WTC11 (cell line): ENCODE results near the gene UQCR11. TPM values are rescaled to one million over a fixed set of nuclear protein-coding genes. Genes with fewer than 3 reads are reported as not detected.

Experiments
- ATAC-seq: fragments of 200-7000 bp; cut with Tn5 transposase; 2 replicates; pipeline ENCODE4 v1.10.0; 2021; ENCODE audit warnings: mild to moderate bottlenecking, moderate library complexity
- CTCF ChIA-PET: fragments of 300-600 bp; sonication (Branson Sonifier 250); formaldehyde crosslinking; loops from one replicate; lab custom pipeline; 2021; ENCODE audit warnings: antibody characterized with exemption; lab: Charles Lee
- POLR2A ChIA-PET: fragments of 350-600 bp; sonication (Branson Sonifier 250); formaldehyde crosslinking; loops from one replicate; lab custom pipeline; 2021; ENCODE audit warnings: antibody characterized with exemption; lab: Charles Lee
- DNase-seq: peaks from one replicate; pipeline ENCODE4 v3.0.0; 2021; ENCODE audit warnings: low spot score
- H3K27ac Mint-ChIP-seq: 2 replicates; pipeline ENCODE4 v1.8.0; 2021; ENCODE audit warnings: mixed read lengths
- H3K27me3 Mint-ChIP-seq: 2 replicates; pipeline ENCODE4 v1.8.0; 2021; ENCODE audit warnings: low read depth, mild to moderate bottlenecking, moderate library complexity, mixed read lengths
- H3K36me3 Mint-ChIP-seq: 2 replicates; pipeline ENCODE4 v1.8.0; 2021; ENCODE audit warnings: mixed read lengths
- H3K4me1 Mint-ChIP-seq: 2 replicates; pipeline ENCODE4 v1.8.0; 2022; ENCODE audit warnings: mixed read lengths
- H3K4me3 Mint-ChIP-seq: 2 replicates; pipeline ENCODE4 v1.8.0; 2021; ENCODE audit warnings: mild to moderate bottlenecking, moderate library complexity, mixed read lengths
- H3K9me3 Mint-ChIP-seq: 2 replicates; pipeline ENCODE4 v1.8.0; 2021; ENCODE audit warnings: mixed read lengths
- AR ChIP-seq: fragments of 250-450 bp; sonication (Bioruptor Pico); IDR thresholded peaks from 2 replicates; pipeline ENCODE4 v1.9.0; 2021; ENCODE audit warnings: mild to moderate bottlenecking
- ARID4B ChIP-seq: sonication (generic); formaldehyde crosslinking; IDR thresholded peaks from 2 replicates; pipeline ENCODE4 v1.8.0; 2023; ENCODE audit warnings: missing genetic modification reagents, mild to moderate bottlenecking, borderline replicate concordance
- ATF1 ChIP-seq: sonication (generic); formaldehyde crosslinking; IDR thresholded peaks from 2 replicates; pipeline ENCODE4 v1.8.1; 2023; ENCODE audit warnings: mild to moderate bottlenecking, moderate library complexity, missing genetic modification reagents
- CBFB ChIP-seq: sonication (generic); formaldehyde crosslinking; IDR thresholded peaks from 2 replicates; pipeline ENCODE4 v1.8.1; 2022; ENCODE audit warnings: mild to moderate bottlenecking, low read depth, missing genetic modification reagents
- ESRRA ChIP-seq: sonication (generic); formaldehyde crosslinking; IDR thresholded peaks from 2 replicates; pipeline ENCODE4 v1.8.1; 2022; ENCODE audit warnings: mild to moderate bottlenecking, missing genetic modification reagents, borderline replicate concordance
- GABPB1 ChIP-seq: sonication (generic); formaldehyde crosslinking; IDR thresholded peaks from 2 replicates; pipeline ENCODE4 v1.8.1; 2023; ENCODE audit warnings: mild to moderate bottlenecking, missing genetic modification reagents
- JUN ChIP-seq: sonication (generic); formaldehyde crosslinking; IDR thresholded peaks from 2 replicates; pipeline ENCODE4 v1.8.0; 2023; ENCODE audit warnings: mild to moderate bottlenecking, missing genetic modification reagents
- MAX ChIP-seq: sonication (generic); formaldehyde crosslinking; IDR thresholded peaks from 2 replicates; pipeline ENCODE4 v1.8.0; 2022; ENCODE audit warnings: mild to moderate bottlenecking, missing genetic modification reagents
- NR2C2 ChIP-seq: sonication (generic); formaldehyde crosslinking; IDR thresholded peaks from 2 replicates; pipeline ENCODE4 v1.8.0; 2022; ENCODE audit warnings: mild to moderate bottlenecking, missing genetic modification reagents
- OVOL2 ChIP-seq: fragments of 250-450 bp; sonication (Bioruptor Pico); IDR thresholded peaks from 2 replicates; pipeline ENCODE4 v1.9.0; 2021; ENCODE audit warnings: mild to moderate bottlenecking, borderline replicate concordance
- PRRX2 ChIP-seq: fragments of 250-450 bp; sonication (Bioruptor Pico); IDR thresholded peaks from 2 replicates; pipeline ENCODE4 v1.8.0; 2021; ENCODE audit warnings: mild to moderate bottlenecking
- RORB ChIP-seq: fragments of 250-450 bp; sonication (Bioruptor Pico); IDR thresholded peaks from 2 replicates; pipeline ENCODE4 v1.9.0; 2021; ENCODE audit warnings: mild to moderate bottlenecking
- SOX15 ChIP-seq: fragments of 250-450 bp; sonication (Bioruptor Pico); IDR thresholded peaks from 2 replicates; pipeline ENCODE4 v1.9.0; 2021; ENCODE audit warnings: mild to moderate bottlenecking
- STAT6 ChIP-seq: sonication (generic); formaldehyde crosslinking; conservative IDR thresholded peaks from 2 replicates; pipeline ENCODE4 v1.8.1; 2023; ENCODE audit warnings: mild to moderate bottlenecking, low read depth, missing genetic modification reagents, moderate library complexity
- TEAD1 ChIP-seq: sonication (generic); formaldehyde crosslinking; IDR thresholded peaks from 2 replicates; pipeline ENCODE4 v1.8.0; 2022; ENCODE audit warnings: mild to moderate bottlenecking, missing genetic modification reagents
- USF2 ChIP-seq: sonication (generic); formaldehyde crosslinking; IDR thresholded peaks from 2 replicates; pipeline ENCODE4 v1.8.1; 2023; ENCODE audit warnings: mild to moderate bottlenecking, missing genetic modification reagents, moderate library complexity
- ZNF121 ChIP-seq: sonication (generic); formaldehyde crosslinking; IDR thresholded peaks from 2 replicates; pipeline ENCODE4 v1.8.0; 2023; ENCODE audit warnings: missing genetic modification reagents
- ZNF281 ChIP-seq: sonication (generic); formaldehyde crosslinking; IDR thresholded peaks from 2 replicates; pipeline ENCODE4 v1.8.0; 2023; ENCODE audit warnings: mild to moderate bottlenecking, missing genetic modification reagents
- ZNF423 ChIP-seq: fragments of 250-450 bp; sonication (Bioruptor Pico); IDR thresholded peaks from 2 replicates; pipeline ENCODE4 v2.1.2; 2022; ENCODE audit warnings: mild to moderate bottlenecking, moderate library complexity
- total RNA-seq: library from RNA; stranded (reverse); gene quantifications from 3 replicates; pipeline ENCODE4 v1.2.3, GENCODE V29; 2021

UQCR11 gene
- total RNA-seq, 1 experiment from 2014 or later, result 198 TPM

GRCh38 chr19:1580957-1581356, 24.3 kb downstream of the UQCR11 start (continued):
- TF ChIP-seq AR (CRISPR knock-in tag) (no peak), ZNF121 (CRISPR knock-in tag) (no peak)

- Mint-ChIP-seq H3K27ac (no peak overlapping the region), H3K9me3 (no peaks in the 10 kb centered on the region), H3K36me3 (peaks cover 38% of the 10 kb centered on the region), H3K4me1 (no peaks in the 10 kb centered on the region), H3K27me3 (no peaks in the 10 kb centered on the region), H3K4me3 (no peak overlapping the region)
- POLR2A ChIA-PET, result no interaction called here
- DNase-seq (no peak), ATAC-seq (no peak)
- TF ChIP-seq RORB (CRISPR knock-in tag), result no peak
- TF ChIP-seq STAT6, result no peak
- TF ChIP-seq MAX (CRISPR knock-in tag), result no peak
- TF ChIP-seq USF2, result no peak
- TF ChIP-seq GABPB1 (CRISPR knock-in tag), result no peak
- no peak for TF ChIP-seq JUN (CRISPR knock-in tag)
- TF ChIP-seq NR2C2 (CRISPR knock-in tag), result no peak
- no peak for TF ChIP-seq TEAD1
- no peak for TF ChIP-seq ZNF281 (CRISPR knock-in tag)
- TF ChIP-seq ESRRA (CRISPR knock-in tag), result no peak
- no peak for TF ChIP-seq ZNF423 (CRISPR knock-in tag)
- TF ChIP-seq OVOL2 (CRISPR knock-in tag), result no peak
- no peak for TF ChIP-seq CBFB
- TF ChIP-seq ATF1 (CRISPR knock-in tag), result no peak
- no peak for TF ChIP-seq PRRX2 (CRISPR knock-in tag)
- TF ChIP-seq SOX15, result no peak
- no peak for TF ChIP-seq ARID4B
- CTCF ChIA-PET, result no interaction called here
Measured at GRCh38 chr19:1580382-1580781, 24.9 kb downstream of the UQCR11 start.
